Neural cell (in vitro differentiated cells): ENCODE data around the gene BPI.

Experiments
- SMC3 ChIP-seq: fragments of 450-650 bp; conservative IDR thresholded peaks from 2 replicates; pipeline ENCODE4 v1.6.1; 2014; ENCODE audit warnings: antibody characterized with exemption, mild to moderate bottlenecking, moderate library complexity; ENCODE audit not compliant: poor library complexity
- TF ChIP-seq, protein P1 (sequence below): IDR thresholded peaks from 2 replicates; pipeline ENCODE4 v1.6.1; 2012; ENCODE audit warnings: borderline replicate concordance

DNA sequence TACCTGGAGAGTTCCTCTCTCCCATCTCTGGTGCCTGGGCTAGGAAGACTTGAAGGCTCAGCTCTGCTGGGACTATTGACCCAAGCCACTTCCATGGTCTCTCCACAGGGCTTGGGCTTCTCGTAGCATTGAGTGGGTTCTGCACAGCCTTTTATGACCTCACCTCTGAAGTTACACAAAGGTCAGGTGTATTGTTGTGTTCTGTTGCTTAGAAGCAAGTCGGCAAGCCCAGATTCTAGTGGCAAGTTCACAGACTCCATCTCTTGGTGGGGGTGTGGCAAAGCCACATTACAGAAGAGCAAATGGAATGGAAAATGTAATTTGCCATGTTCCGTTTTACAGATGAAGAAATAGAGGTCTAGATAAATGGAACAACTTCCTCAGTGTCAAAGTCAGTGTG is 13.5 kb downstream of the BPI start:
- no peak for TF ChIP-seq SMC3
- TF ChIP-seq, protein P1, sequence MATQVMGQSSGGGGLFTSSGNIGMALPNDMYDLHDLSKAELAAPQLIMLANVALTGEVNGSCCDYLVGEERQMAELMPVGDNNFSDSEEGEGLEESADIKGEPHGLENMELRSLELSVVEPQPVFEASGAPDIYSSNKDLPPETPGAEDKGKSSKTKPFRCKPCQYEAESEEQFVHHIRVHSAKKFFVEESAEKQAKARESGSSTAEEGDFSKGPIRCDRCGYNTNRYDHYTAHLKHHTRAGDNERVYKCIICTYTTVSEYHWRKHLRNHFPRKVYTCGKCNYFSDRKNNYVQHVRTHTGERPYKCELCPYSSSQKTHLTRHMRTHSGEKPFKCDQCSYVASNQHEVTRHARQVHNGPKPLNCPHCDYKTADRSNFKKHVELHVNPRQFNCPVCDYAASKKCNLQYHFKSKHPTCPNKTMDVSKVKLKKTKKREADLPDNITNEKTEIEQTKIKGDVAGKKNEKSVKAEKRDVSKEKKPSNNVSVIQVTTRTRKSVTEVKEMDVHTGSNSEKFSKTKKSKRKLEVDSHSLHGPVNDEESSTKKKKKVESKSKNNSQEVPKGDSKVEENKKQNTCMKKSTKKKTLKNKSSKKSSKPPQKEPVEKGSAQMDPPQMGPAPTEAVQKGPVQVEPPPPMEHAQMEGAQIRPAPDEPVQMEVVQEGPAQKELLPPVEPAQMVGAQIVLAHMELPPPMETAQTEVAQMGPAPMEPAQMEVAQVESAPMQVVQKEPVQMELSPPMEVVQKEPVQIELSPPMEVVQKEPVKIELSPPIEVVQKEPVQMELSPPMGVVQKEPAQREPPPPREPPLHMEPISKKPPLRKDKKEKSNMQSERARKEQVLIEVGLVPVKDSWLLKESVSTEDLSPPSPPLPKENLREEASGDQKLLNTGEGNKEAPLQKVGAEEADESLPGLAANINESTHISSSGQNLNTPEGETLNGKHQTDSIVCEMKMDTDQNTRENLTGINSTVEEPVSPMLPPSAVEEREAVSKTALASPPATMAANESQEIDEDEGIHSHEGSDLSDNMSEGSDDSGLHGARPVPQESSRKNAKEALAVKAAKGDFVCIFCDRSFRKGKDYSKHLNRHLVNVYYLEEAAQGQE, result no peak
